ENCODE results near the gene CSNK1E.
A peak's percentile ranks its signal among the peaks of the same experiment; 100 is the strongest.

Gene CSNK1E

DNA sequence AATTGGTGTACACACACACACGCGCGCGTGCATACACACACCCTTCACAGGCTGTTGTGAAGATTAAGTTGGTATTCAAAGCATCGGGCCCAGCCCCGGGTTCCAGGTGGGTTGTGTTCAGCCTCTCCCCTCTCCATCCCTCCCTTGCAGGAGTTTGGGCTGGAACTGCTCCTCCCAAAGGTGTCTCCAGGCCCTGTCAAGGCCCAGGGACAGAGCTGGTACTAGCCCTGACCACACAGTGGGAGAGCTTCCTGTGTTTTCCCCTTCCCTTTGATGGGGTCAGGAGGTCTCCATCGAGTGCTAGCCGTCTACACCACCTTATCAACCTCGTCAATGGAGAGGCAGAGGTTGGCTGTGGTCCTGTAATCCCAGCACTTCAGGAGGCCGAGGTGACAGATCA, 36.5 kb upstream of the CSNK1E start:
- no peaks in the 10 kb centered on the region for H3K4me1 ChIP-seq
- no peak overlapping the region for H3K9ac ChIP-seq
- H3K27ac ChIP-seq, result no peak overlapping the region
- H3K4me2 ChIP-seq (ENCODE audit: low read length), result no peak overlapping the region
- no peak overlapping the region for H2AFZ ChIP-seq
- no peaks in the 10 kb centered on the region for H3K27me3 ChIP-seq (ENCODE audit: control insufficient read depth, insufficient read depth, low read length)
- no peaks in the 10 kb centered on the region for H3K9me3 ChIP-seq (ENCODE audit: control insufficient read depth, low read length)
- no peak overlapping the region for H3K4me3 ChIP-seq (ENCODE audit: low read depth, low read length)
- TF ChIP-seq, protein P1, sequence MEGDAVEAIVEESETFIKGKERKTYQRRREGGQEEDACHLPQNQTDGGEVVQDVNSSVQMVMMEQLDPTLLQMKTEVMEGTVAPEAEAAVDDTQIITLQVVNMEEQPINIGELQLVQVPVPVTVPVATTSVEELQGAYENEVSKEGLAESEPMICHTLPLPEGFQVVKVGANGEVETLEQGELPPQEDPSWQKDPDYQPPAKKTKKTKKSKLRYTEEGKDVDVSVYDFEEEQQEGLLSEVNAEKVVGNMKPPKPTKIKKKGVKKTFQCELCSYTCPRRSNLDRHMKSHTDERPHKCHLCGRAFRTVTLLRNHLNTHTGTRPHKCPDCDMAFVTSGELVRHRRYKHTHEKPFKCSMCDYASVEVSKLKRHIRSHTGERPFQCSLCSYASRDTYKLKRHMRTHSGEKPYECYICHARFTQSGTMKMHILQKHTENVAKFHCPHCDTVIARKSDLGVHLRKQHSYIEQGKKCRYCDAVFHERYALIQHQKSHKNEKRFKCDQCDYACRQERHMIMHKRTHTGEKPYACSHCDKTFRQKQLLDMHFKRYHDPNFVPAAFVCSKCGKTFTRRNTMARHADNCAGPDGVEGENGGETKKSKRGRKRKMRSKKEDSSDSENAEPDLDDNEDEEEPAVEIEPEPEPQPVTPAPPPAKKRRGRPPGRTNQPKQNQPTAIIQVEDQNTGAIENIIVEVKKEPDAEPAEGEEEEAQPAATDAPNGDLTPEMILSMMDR (IDR thresholded peaks at IDR 0.05), result no peak
- no peaks in the 10 kb centered on the region for H3K36me3 ChIP-seq (ENCODE audit: control insufficient read depth, insufficient read depth, low read length)
- H3K79me2 ChIP-seq, result no peaks in the 10 kb centered on the region

DNA sequence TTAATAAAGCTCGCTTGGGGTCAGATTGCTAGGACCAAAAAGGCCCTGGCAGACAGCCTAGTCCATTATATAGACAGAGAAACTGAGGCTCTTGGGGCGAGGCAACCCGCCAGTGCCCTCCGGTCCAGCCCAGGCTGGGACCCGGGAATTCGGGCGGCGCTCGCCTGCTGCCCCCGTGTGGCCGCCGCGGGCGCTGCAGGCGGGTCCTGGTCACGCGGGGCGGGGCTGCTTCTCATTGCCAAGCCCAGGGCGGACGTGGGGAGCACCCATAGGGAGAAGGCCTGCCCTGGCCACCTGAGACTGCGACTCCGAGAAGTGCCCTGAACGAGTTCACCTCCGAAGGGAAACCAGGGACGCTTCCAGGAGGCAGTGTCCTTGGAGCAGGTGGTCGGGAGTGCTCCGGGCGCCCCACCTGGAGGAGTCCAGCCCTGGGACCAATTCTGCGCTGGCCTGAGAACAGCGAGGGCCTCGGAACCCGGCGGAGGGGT, 36.0 kb upstream of the CSNK1E start:
- Histone ChIP-seq H3K4me1 (no peaks in the 10 kb centered on the region), H3K79me2 (no peaks in the 10 kb centered on the region), H3K27ac (no peak overlapping the region), H3K27me3 (ENCODE audit: control insufficient read depth, insufficient read depth, low read length) (no peaks in the 10 kb centered on the region), H2AFZ (no peak overlapping the region), H3K4me3 (ENCODE audit: low read depth, low read length) (no peak overlapping the region), H3K4me2 (ENCODE audit: low read length) (no peak overlapping the region), H3K9ac (no peak overlapping the region), H3K9me3 (ENCODE audit: control insufficient read depth, low read length) (no peaks in the 10 kb centered on the region), H3K36me3 (ENCODE audit: control insufficient read depth, insufficient read depth, low read length) (no peaks in the 10 kb centered on the region)
- TF ChIP-seq, protein P1 (IDR thresholded peaks at IDR 0.05), result peak; percentile 91

GRCh38 chr22:38352436-38352835, 35.2 kb upstream of the CSNK1E start:
- Histone ChIP-seq H3K9ac (no peak overlapping the region), H3K4me3 (ENCODE audit: low read depth, low read length) (no peak overlapping the region), H3K9me3 (ENCODE audit: control insufficient read depth, low read length) (no peaks in the 10 kb centered on the region), H3K79me2 (no peaks in the 10 kb centered on the region), H3K36me3 (ENCODE audit: control insufficient read depth, insufficient read depth, low read length) (no peaks in the 10 kb centered on the region), H3K4me2 (ENCODE audit: low read length) (no peak overlapping the region), H3K27ac (no peak overlapping the region), H2AFZ (no peak overlapping the region), H3K4me1 (peaks cover 3% of the 10 kb centered on the region), H3K27me3 (ENCODE audit: control insufficient read depth, insufficient read depth, low read length) (no peaks in the 10 kb centered on the region)
- TF ChIP-seq, protein P1 (IDR thresholded peaks at IDR 0.05), result no peak

DNA sequence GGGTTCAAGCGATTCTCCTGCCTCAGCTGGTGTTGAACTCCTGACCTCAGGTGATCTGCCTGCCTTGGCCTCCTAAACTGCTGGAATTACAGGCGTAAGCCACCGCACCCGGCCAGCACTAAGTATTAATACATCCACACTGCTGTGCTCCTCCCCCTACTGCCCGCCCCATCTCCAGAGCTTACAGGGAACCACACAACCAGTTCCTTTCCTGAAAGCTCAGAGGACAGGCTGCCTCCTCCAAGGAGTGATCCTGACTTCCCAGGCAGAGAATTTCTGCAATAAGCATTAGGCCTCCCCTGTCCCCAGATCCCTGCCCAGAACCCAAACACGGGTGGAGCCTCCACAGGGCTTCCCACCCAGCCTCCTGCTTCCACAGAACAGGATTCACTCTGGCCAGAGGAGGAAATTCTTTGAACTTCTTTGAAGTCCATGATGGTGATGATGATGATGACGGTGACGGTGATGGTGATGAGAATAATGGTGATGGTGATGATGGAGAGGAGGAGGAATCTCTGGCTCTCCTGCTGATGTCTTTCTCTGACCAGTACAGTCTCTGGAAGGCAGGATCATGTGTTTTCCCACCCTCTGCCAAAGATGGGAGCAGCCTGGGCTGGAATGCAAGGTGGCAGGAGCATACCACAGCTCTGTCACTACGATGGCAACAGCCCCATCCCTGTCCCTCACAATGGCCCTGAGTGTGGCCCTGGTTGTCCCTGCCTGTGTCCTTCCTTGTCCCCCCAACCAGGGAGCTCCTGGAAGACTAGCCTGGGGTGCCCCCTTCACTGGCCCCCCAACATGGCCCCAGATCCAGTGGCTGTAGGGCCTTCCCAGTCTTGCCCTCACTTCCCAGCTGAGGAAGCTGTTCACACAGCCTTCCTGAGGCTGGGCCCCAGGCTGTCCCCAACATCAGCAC, 33.5 kb upstream of the CSNK1E start:
- no peak overlapping the region for H3K27ac ChIP-seq
- no peak overlapping the region for H3K4me2 ChIP-seq (ENCODE audit: low read length)
- no peaks in the 10 kb centered on the region for H3K79me2 ChIP-seq
- H3K4me1 ChIP-seq, result peaks cover 3% of the 10 kb centered on the region
- no peaks in the 10 kb centered on the region for H3K27me3 ChIP-seq (ENCODE audit: control insufficient read depth, insufficient read depth, low read length)
- no peaks in the 10 kb centered on the region for H3K9me3 ChIP-seq (ENCODE audit: control insufficient read depth, low read length)
- TF ChIP-seq, protein P1 (IDR thresholded peaks at IDR 0.05), result no peak
- no peak overlapping the region for H3K9ac ChIP-seq
- H3K36me3 ChIP-seq (ENCODE audit: control insufficient read depth, insufficient read depth, low read length), result no peaks in the 10 kb centered on the region
- H3K4me3 ChIP-seq (ENCODE audit: low read depth, low read length), result no peak overlapping the region
- no peak overlapping the region for H2AFZ ChIP-seq
